Fibroblast of pulmonary artery (primary cell): Measurements from ENCODE around the gene RGMA.

ENCODE experiments used
- DNase-seq: peaks from one replicate; pipeline ENCODE4 v3.0.0-alpha.2; 2010; ENCODE audit warnings: low read depth
- H3K4me3 ChIP-seq: replicated peaks from 2 replicates; pipeline ENCODE4 v1.5.1; 2011; ENCODE audit warnings: low read depth, mild to moderate bottlenecking, control low read depth, low read length, moderate library complexity
- TF ChIP-seq, protein P1 (sequence below): IDR thresholded peaks from 2 replicates; pipeline ENCODE4 v1.5.1; 2011; ENCODE audit warnings: mild to moderate bottlenecking, control low read depth, low read length, inconsistent platforms; ENCODE audit errors: missing control alignments

RGMA gene

GRCh38 chr15:93093765-93094164 is 4.8 kb upstream of the RGMA start:
- TF ChIP-seq, protein P1, sequence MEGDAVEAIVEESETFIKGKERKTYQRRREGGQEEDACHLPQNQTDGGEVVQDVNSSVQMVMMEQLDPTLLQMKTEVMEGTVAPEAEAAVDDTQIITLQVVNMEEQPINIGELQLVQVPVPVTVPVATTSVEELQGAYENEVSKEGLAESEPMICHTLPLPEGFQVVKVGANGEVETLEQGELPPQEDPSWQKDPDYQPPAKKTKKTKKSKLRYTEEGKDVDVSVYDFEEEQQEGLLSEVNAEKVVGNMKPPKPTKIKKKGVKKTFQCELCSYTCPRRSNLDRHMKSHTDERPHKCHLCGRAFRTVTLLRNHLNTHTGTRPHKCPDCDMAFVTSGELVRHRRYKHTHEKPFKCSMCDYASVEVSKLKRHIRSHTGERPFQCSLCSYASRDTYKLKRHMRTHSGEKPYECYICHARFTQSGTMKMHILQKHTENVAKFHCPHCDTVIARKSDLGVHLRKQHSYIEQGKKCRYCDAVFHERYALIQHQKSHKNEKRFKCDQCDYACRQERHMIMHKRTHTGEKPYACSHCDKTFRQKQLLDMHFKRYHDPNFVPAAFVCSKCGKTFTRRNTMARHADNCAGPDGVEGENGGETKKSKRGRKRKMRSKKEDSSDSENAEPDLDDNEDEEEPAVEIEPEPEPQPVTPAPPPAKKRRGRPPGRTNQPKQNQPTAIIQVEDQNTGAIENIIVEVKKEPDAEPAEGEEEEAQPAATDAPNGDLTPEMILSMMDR, result no peak
- no peak for DNase-seq
- no peak overlapping the region for H3K4me3 ChIP-seq

DNA sequence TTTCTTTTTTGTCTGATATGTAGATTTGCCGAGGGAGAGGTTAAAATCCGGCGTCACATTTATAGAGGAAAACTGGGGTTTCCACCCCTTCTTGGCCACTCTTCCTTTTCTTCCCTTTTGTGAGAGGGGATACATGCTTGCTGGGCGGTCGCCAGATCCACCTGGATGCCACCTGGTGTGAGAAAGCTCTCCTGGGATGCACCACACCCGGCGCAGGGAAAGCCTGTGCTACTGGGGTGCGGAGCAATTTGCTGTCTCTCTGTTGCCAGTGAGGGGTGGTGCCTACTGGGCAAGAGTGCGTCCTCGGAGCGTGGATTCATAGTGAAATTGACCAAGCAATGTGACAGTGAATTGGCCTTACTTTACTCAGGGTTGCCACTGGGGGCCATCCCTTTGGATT is 2.5 kb upstream of the RGMA start:
- TF ChIP-seq, protein P1, result no peak
- no peak for DNase-seq
- H3K4me3 ChIP-seq, result no peak overlapping the region

- no peak overlapping the region for H3K4me3 ChIP-seq
- no peak for DNase-seq
- TF ChIP-seq, protein P1, result no peak
Observed at GRCh38 chr15:93089727-93090305, 805 bp upstream of the RGMA start.

- H3K4me3 ChIP-seq, result no peak overlapping the region
- no peak for DNase-seq
- TF ChIP-seq, protein P1, result no peak
Observed at GRCh38 chr15:93088200-93088980, 621 bp downstream of the RGMA start.

- DNase-seq, result peak; percentile 63
- H3K4me3 ChIP-seq, result no peak overlapping the region
- TF ChIP-seq, protein P1, result peak; percentile 82
Observed at GRCh38 chr15:93087825-93088199, 1.2 kb downstream of the RGMA start.

- H3K4me3 ChIP-seq, result no peak overlapping the region
- TF ChIP-seq, protein P1, result no peak
- DNase-seq, result no peak
Observed at GRCh38 chr15:93086791-93087190, 2.2 kb downstream of the RGMA start.

DNA sequence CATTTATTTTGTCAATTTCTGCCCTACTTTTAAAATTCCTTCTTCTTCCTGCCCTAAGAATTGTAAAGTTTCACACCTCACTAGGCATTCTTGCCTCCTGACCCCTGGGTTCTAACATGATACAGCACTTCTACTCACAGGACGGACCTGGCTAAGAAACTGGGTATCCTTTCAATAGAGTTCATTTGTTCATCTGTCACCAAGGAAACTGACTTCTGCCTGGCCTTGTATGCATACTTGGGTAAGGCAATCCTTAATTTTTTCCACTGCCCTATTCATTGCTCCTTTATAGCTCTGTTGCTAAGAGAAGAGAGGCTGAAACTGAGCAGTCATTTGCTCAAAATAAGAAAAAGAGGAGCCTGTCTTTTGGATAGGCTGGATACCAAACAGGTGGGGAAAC is 3.3 kb downstream of the RGMA start:
- TF ChIP-seq, protein P1, result no peak
- DNase-seq, result no peak
- H3K4me3 ChIP-seq, result no peak overlapping the region
